HG02884 (cell line): ENCODE measurements around the gene SAMD3.
"Not testable (repeated sequence)": the region's sequence is repeated elsewhere in the genome, so short reads cannot be mapped to it uniquely, and the experiment has no call there.

Source experiments
- ATAC-seq: cut with Tn5 transposase; IDR thresholded peaks from one replicate; pipeline ENCODE4 v1.9.1; 2021; ENCODE audit warnings: mild to moderate bottlenecking, moderate library complexity; ENCODE audit not compliant: unreplicated experiment

The SAMD3 gene

GRCh38 chr6:130212215-130212874, 10.4 kb downstream of the SAMD3 start:
- ATAC-seq, result no peak

DNA sequence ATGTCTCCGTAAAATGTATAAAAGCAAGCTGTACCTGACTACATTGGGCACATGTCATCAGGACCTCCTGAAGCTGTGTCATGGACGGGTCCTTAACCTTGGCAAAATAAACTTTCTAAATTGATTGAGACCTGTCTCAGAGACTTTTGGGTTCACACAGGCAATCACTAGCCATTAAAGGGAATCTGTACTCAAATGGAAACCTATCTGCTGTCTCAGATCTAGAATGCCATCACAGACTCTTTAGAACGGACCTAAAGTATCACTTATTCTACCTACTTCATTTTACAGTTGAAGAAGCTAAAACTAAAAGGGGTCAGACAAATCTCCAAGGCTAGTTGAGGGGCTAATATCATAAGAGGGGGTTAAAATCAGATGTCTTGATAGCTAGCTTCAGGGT, 11.1 kb downstream of the SAMD3 start:
- no peak for ATAC-seq

DNA sequence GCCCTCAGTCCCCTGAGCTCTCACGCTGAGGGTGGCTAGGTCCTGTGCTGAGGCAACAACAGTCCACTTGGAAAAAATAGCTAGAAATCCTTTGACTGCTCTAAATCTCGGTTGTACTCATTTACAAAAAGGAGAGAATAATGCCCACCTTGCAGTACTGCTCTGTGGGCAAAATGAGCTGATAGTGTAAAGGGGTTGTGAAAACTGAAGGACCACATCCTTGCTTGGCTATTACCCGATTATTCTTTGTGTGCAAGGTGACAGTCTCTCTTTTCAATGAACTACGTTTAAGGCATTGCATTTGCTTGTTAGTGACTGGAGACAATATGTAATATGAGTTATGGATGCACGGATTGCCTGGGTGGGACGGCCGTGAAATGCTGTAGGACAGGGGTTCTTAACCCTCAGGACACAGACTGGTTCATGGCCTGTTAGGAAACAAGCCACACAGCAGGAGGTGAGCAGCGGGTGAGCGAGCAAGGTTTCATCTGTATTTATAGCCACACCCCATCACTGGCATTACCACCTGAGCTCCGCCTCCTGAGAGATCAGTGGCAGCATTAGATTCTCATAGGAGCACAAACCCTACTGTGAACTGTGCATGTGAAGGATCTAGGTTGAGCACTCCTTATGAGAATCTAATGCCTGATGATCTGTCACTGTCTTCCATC, 14.6 kb downstream of the SAMD3 start:
- ATAC-seq, result no peak

- no peak for ATAC-seq
These were observed 16.3 kb downstream of the SAMD3 start for GRCh38 chr6:130206479-130206878.

DNA sequence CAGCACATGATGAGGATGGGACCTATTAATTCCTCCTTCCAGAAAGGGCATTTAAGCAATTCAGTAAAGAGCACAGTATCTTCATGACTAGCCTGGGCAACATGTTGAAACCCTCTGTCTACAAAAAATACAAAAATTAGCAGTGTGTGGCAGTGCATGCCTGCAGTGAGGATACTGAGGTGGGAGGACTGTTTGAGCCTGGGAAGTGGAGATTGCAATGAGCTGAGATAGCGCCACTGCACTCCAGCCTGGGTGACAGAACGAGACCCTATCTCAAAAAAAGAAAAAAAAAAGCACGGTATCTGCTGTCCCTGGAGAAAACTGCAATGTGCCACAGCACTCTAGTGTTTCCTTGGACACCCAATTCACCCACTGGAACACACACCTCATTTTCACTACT, 18.4 kb downstream of the SAMD3 start:
- ATAC-seq, result no peak

GRCh38 chr6:130203370-130203769, 19.4 kb downstream of the SAMD3 start:
- no peak for ATAC-seq

GRCh38 chr6:130202782-130203181, 20.0 kb downstream of the SAMD3 start:
- ATAC-seq, result no peak

DNA sequence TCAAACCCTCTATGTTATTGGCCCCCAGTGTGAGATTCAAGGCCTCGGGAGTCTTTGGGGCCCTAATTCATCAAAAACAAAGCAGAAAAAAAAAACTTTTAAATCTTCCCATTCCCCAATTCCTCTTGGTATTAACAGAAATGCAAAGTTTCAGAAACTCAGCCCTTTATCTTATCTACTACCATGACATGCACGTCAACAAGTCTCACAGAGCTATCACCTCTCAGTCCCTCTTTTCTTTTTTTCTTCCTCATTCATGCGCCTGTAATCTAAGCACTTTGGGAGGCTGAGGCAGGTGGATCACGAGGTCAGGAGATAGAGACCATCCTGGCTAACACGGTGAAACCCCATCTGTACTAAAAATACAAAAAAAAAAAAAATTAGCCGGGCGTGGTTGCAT, 22.7 kb downstream of the SAMD3 start:
- ATAC-seq, result no peak

DNA sequence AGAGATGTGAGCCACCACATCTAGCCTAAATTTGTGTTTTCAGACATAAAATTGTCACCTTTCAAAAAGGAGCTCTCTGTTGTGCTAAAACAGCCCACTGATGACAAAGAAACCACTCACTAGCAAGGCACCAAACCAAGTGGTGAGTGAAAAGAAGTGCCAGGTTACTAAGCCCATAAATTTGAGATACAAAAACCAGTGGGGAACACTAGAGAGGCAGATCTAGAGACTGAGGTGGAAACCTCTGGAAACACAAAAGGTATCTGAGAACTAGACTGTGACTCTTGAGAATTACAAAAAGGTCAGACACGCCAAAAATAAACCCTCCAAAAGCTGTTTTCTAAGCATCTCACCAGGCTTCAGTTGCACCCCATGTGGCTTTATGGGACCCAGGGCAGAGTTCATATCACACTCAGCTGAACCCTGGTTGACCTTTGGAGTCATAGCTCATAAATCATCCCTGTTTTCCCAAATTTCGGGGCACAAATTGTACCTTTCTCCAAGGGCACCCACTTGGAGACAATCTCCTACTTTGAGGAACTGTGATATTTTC, 24.2 kb downstream of the SAMD3 start:
- ATAC-seq, result no peak

GRCh38 chr6:130197816-130198482, 24.8 kb downstream of the SAMD3 start:
- ATAC-seq, result not testable (repeated sequence)

DNA sequence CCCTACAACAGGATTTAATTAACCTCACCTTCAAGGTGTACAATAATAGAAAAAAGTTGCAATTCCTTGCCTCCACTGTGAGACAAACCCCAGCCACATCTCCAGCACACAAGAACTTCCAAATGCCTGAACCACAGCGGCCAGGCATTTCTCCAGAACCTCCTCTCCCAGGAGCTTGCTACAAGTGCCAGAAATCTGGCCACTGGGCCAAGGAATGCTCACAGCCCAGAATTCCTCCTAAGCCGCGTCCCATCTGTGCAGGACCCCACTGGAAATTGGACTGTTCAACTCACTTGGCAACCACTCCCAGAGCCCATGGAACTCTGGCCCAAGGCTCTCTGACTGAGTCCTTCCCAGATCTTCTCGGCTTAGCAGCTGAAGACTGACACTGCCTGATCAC, 28.3 kb downstream of the SAMD3 start:
- not testable (repeated sequence) for ATAC-seq

DNA sequence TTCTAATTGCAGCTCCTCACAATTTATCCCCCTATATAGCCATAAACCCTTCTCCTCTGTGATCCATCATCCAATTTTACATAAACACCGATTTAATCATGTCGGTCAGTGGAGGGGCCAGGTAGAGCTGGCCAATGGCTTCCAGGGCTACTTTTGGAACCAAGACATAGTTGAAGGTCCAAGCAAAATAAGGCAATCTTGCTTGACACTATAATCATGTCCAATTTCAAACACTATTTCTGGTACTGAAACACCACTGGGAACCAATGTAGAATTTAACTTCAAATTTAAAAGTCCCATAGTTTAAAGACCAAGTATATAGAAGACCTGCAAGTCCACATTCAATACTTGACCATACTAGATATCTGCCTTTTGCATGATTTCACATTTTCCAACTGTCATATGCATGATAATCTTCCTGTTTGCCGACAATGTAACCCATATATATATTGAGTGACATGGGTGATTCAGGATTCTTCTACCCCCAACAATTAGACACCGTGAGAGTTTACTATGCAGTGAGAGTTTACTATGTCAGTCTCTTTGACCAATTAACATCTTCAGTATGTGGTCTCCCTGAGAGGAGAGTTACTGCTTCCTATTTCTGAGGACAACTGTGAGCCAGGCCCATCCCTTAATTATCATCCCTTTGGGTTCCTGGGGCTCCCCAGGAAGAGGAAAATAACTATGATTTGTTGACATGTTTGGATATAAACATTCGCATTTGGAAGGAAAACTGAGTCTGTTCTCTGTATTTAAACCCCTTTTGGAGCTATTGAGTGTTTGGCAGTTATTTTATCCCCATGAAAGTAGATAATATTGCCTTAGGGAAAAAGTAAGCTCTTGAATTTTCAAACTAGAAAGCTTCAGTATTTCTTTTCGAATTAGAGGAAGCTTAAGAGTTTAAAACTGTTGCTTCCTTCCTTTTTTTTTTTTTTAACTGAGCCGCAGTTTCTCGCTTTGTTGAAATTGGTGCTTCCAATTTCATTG, 31.8 kb downstream of the SAMD3 start:
- no peak for ATAC-seq

DNA sequence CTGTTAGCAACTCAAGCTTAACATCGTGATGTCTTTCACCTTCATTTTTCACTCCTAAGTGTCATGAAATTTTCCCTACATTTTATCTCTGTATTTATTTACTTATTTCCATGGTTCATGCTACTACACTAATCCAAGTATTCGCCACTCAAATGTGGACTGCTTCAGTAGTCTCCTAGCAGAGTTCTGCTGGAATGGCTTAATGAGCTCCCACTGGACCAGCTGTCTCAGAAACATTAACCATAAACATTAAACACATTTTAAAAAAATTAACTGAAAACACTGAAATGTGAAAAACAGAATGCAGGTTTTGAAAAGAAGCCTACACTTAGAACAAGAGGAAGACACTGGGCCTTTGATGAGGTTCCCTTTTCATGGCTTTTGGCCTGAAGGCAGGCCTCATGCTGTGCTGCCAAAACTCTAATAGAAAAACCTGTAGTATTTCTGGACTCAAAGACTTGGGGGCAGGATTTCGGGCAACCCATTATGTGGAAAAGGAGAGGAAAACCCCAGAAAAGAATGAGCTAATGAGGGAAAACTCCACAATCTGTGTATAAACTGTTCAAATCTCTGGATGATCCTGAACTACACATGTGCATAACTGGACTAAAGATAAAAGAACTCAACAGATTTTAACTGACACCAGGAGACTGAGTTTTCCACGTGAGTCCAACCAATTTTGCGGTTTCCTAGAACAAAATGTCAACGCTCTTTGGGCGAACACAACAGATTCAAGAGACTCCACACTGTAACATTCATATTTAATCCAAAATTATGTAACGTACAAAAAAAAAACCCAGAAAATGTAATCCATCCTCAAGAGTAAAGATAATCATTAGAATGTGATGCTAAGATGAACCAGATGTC, 33.0 kb downstream of the SAMD3 start:
- ATAC-seq, result no peak

GRCh38 chr6:130188207-130188899, 34.4 kb downstream of the SAMD3 start:
- ATAC-seq, result no peak

- no peak for ATAC-seq
These were observed 35.2 kb downstream of the SAMD3 start for GRCh38 chr6:130187335-130188206.

DNA sequence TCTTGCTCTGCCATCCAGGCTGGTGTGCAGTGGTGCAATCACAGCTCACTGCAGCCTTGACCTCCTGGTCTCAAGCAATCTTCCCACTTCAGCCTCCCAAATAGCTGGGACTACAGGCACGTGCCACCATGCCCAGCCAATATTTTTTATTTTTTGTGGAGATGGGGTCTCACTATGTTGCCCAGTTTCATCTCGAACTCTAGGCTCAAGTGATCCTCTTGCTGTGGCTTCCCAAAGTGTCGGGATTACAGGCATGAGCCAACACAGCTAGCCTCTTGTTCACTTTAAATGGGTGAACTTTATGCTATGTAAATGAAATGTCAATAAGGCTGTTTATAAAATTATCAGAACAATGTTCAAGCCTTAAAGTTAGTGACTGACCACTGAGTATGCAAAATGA, 37.1 kb downstream of the SAMD3 start:
- ATAC-seq, result no peak

GRCh38 chr6:130183271-130184222, 39.2 kb downstream of the SAMD3 start:
- no peak for ATAC-seq
